Neural progenitor cell (in vitro differentiated cells): ENCODE measurements around the gene PPM1B. TPM values are rescaled to one million over a fixed set of nuclear protein-coding genes. Genes with fewer than 3 reads are reported as not detected.
"Not testable (repeated sequence)": the region's sequence is repeated elsewhere in the genome, so short reads cannot be mapped to it uniquely, and the experiment has no call there.

Source experiments
- DNase-seq: peaks from one replicate; pipeline ENCODE4 v3.0.0-alpha.2; 2016; ENCODE audit warnings: low spot score
- H2AFZ ChIP-seq: fragments of 200-600 bp; sonication (generic); replicated peaks from 2 replicates; pipeline ENCODE4 v1.6.1; 2016; ENCODE audit warnings: antibody characterized with exemption
- H3F3A ChIP-seq: fragments of 200-600 bp; sonication (generic); 2 replicates; pipeline ENCODE4 v1.6.1; 2016; ENCODE audit warnings: antibody characterized with exemption, low read depth
- H3K27ac ChIP-seq: fragments of 200-600 bp; sonication (generic); 2 replicates; pipeline ENCODE4 v1.5.1; 2016; ENCODE audit warnings: mild to moderate bottlenecking
- H3K27me3 ChIP-seq: fragments of 200-600 bp; sonication (generic); 2 replicates; pipeline ENCODE4 v1.6.1; 2016; ENCODE audit warnings: mild to moderate bottlenecking, moderate library complexity
- H3K36me3 ChIP-seq: fragments of 200-600 bp; sonication (generic); 2 replicates; pipeline ENCODE4 v1.5.1; 2016
- H3K4me1 ChIP-seq: fragments of 200-600 bp; sonication (generic); 2 replicates; pipeline ENCODE4 v1.6.1; 2016; ENCODE audit warnings: mixed run types
- H3K4me2 ChIP-seq: fragments of 200-600 bp; sonication (generic); 2 replicates; pipeline ENCODE4 v1.6.1; 2016
- H3K4me3 ChIP-seq: fragments of 200-600 bp; sonication (generic); 2 replicates; pipeline ENCODE4 v1.5.1; 2016
- H3K79me2 ChIP-seq: fragments of 200-600 bp; sonication (generic); 2 replicates; pipeline ENCODE4 v1.6.1; 2016; ENCODE audit warnings: low read depth
- H3K9ac ChIP-seq: fragments of 200-600 bp; sonication (generic); 2 replicates; pipeline ENCODE4 v1.6.1; 2016
- H3K9me3 ChIP-seq: fragments of 200-600 bp; sonication (generic); 2 replicates; pipeline ENCODE4 v1.5.1; 2016; ENCODE audit warnings: low read depth
- H4K20me1 ChIP-seq: fragments of 200-600 bp; sonication (generic); 2 replicates; pipeline ENCODE4 v1.6.1; 2016; ENCODE audit warnings: low read depth
- H3K27ac Mint-ChIP-seq: 3 replicates; pipeline ENCODE4 v1.8.0; 2021; ENCODE audit warnings: mixed read lengths
- H3K27me3 Mint-ChIP-seq: 2 replicates; pipeline ENCODE4 v1.8.0; 2022; ENCODE audit warnings: low read depth, mild to moderate bottlenecking, inconsistent platforms, moderate library complexity, mixed read lengths; ENCODE audit not compliant: insufficient read depth
- H3K36me3 Mint-ChIP-seq: 3 replicates; pipeline ENCODE4 v1.8.0; 2021; ENCODE audit warnings: mixed read lengths
- H3K4me1 Mint-ChIP-seq: 3 replicates; pipeline ENCODE4 v1.8.0; 2021; ENCODE audit warnings: mixed read lengths
- H3K4me3 Mint-ChIP-seq: 3 replicates; pipeline ENCODE4 v1.8.0; 2021; ENCODE audit warnings: mild to moderate bottlenecking, moderate library complexity, mixed read lengths
- H3K9me3 Mint-ChIP-seq: 3 replicates; pipeline ENCODE4 v1.8.0; 2020; ENCODE audit warnings: mixed read lengths
- EZH2 ChIP-seq: fragments of 200-600 bp; sonication (generic); IDR thresholded peaks from 2 replicates; pipeline ENCODE4 v1.6.1; 2017; ENCODE audit warnings: antibody characterized with exemption, mild to moderate bottlenecking, moderate library complexity
- EZH2phosphoT487 ChIP-seq: fragments of 200-600 bp; sonication (generic); IDR thresholded peaks from 2 replicates; pipeline ENCODE4 v1.6.1; 2017; ENCODE audit warnings: antibody characterized with exemption
- total RNA-seq: library from RNA; depleted of rRNA; stranded (reverse); fragments of >200 nt; gene quantifications from 2 replicates; pipeline ENCODE4 v1.2.3, GENCODE V29; 2015; ENCODE audit warnings: low replicate concordance
- TF ChIP-seq, protein P1 (sequence below): fragments of 200-600 bp; sonication (generic); IDR thresholded peaks from 2 replicates; pipeline ENCODE4 v1.5.1; 2017; ENCODE audit warnings: antibody characterized with exemption, mild to moderate bottlenecking

PPM1B gene
- total RNA-seq, 1 donor from 2014 or later = 86.6 TPM

DNA sequence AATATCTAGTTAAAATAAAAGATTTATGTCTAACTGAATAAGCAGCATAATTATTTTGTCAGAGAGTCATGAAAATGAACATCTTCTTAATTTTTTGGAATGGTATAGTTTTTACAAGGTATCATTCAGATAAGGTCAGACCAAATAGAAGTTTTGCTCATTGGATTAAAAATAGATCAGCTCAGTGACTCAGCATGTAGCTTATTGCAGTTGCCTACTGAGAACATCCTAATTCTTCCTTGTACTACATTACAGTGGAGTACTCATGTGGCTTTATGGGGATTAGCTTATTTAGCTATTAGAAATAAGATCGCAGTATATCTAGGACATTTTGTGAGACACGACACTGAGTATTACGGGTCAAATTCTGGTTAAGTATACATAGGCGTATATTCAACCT is 38.2 kb upstream of the PPM1B start:
- no peaks in the 10 kb centered on the region for H3K36me3 Mint-ChIP-seq
- Histone ChIP-seq H3K4me1 (peaks cover 3% of the 10 kb centered on the region), H3K4me3 (no peak overlapping the region), H3K27me3 (no peaks in the 10 kb centered on the region), H3K9me3 (no peaks in the 10 kb centered on the region), H2AFZ (no peak overlapping the region), H3F3A (peaks cover 8% of the 10 kb centered on the region), H4K20me1 (no peaks in the 10 kb centered on the region), H3K79me2 (no peaks in the 10 kb centered on the region), H3K4me2 (no peak overlapping the region), H3K36me3 (no peaks in the 10 kb centered on the region), H3K9ac (no peak overlapping the region), H3K27ac (no peak overlapping the region)
- H3K9me3 Mint-ChIP-seq = peaks cover 6% of the 10 kb centered on the region
- no peak for DNase-seq
- H3K4me1 Mint-ChIP-seq = peaks cover 5% of the 10 kb centered on the region
- TF ChIP-seq EZH2 = no peak
- no peak for TF ChIP-seq EZH2phosphoT487
- TF ChIP-seq, protein P1, sequence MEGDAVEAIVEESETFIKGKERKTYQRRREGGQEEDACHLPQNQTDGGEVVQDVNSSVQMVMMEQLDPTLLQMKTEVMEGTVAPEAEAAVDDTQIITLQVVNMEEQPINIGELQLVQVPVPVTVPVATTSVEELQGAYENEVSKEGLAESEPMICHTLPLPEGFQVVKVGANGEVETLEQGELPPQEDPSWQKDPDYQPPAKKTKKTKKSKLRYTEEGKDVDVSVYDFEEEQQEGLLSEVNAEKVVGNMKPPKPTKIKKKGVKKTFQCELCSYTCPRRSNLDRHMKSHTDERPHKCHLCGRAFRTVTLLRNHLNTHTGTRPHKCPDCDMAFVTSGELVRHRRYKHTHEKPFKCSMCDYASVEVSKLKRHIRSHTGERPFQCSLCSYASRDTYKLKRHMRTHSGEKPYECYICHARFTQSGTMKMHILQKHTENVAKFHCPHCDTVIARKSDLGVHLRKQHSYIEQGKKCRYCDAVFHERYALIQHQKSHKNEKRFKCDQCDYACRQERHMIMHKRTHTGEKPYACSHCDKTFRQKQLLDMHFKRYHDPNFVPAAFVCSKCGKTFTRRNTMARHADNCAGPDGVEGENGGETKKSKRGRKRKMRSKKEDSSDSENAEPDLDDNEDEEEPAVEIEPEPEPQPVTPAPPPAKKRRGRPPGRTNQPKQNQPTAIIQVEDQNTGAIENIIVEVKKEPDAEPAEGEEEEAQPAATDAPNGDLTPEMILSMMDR = no peak
- H3K27ac Mint-ChIP-seq = no peak overlapping the region
- H3K27me3 Mint-ChIP-seq = no peaks in the 10 kb centered on the region
- H3K4me3 Mint-ChIP-seq = no peak overlapping the region

DNA sequence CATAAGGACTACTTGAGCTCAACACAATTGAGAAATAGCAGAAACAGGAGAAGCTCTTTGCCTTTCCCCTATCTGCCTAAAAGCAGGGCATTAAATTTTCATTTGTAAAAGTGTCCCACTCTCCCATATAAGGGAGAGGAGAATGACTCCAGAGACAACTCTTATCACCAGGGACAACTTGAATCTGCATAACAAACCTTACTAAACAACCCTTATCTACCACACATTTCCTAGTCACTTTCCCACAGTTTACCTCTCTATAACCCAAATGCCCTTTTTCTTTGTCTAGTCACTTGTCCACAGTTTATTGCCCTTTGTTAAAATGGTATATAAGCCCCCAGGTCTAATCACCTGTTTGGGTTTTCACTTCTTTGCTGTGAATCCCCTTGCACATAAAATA is 37.5 kb upstream of the PPM1B start:
- Histone ChIP-seq H3K27ac (no peak overlapping the region), H3K4me3 (no peak overlapping the region), H3K4me1 (peaks cover 11% of the 10 kb centered on the region), H2AFZ (no peak overlapping the region), H3K79me2 (no peaks in the 10 kb centered on the region), H3K9me3 (no peaks in the 10 kb centered on the region), H3K9ac (no peak overlapping the region), H3F3A (peaks cover 15% of the 10 kb centered on the region), H3K36me3 (no peaks in the 10 kb centered on the region), H4K20me1 (no peaks in the 10 kb centered on the region), H3K4me2 (no peak overlapping the region), H3K27me3 (no peaks in the 10 kb centered on the region)
- Mint-ChIP-seq H3K27me3 (no peaks in the 10 kb centered on the region), H3K4me1 (peaks cover under 1% of the 10 kb centered on the region), H3K27ac (no peak overlapping the region), H3K36me3 (no peaks in the 10 kb centered on the region), H3K9me3 (peaks cover 6% of the 10 kb centered on the region), H3K4me3 (no peak overlapping the region)
- DNase-seq = no peak
- TF ChIP-seq EZH2phosphoT487 = no peak
- TF ChIP-seq, protein P1 = no peak
- no peak for TF ChIP-seq EZH2

DNA sequence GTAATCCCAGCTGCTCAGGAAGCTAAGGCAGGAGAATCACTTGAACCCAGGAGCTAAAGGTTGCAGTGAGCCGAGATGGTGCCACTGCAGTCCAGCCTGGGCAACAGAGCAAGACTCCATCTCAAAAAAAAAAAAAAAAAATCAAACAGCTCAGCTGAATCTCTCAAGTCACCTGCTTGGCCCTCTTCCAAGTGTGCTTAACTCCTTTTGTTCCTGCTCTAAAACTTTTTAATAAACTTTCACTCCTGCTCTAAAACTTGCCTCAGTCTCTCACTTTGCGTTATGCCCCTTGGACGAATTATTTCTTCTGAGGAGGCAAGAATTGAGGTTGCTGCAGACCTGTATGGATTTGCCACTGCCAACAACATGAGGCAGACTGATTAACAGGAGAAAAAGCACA is 35.1 kb upstream of the PPM1B start:
- not testable (repeated sequence) for H3K79me2 ChIP-seq, H3K27ac Mint-ChIP-seq, H3K4me2 ChIP-seq, H3K27me3 Mint-ChIP-seq, H3K9ac ChIP-seq, H4K20me1 ChIP-seq, H3K9me3 Mint-ChIP-seq, H3K27ac ChIP-seq, H3K4me1 Mint-ChIP-seq, H3K4me3 Mint-ChIP-seq, H2AFZ ChIP-seq, H3K36me3 ChIP-seq, H3K4me3 ChIP-seq, H3K36me3 Mint-ChIP-seq, DNase-seq, H3K27me3 ChIP-seq, H3K9me3 ChIP-seq
- peaks cover 28% of the 10 kb centered on the region for H3K4me1 ChIP-seq
- peaks cover 27% of the 10 kb centered on the region for H3F3A ChIP-seq

DNA sequence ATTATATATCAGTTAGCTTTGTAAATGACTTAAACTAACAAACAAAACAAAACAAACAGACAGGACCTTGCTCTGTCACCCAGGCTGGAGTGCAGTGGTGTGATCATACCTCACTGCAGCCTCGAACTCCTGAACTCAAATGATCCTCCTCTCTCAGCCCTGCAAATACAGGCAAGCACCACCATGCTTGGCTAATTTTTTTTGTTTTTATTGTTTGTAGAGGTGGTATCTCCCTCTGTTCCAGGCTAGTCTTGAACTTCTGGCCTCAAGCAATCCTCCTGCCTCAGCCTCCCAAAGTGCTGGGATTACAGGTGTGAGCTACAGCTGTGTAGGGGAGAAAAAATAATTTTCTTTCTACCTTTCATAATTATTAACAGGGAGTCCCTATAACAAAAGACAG is 33.8 kb upstream of the PPM1B start:
- no peak overlapping the region for H3K27ac Mint-ChIP-seq

More for the DNA sequence above, 33.8 kb upstream of the PPM1B start:
- no peak overlapping the region for H3K4me3 ChIP-seq
- no peak overlapping the region for H3K9ac ChIP-seq
- peaks cover 27% of the 10 kb centered on the region for H3F3A ChIP-seq
- no peaks in the 10 kb centered on the region for H3K27me3 ChIP-seq
- no peaks in the 10 kb centered on the region for H3K79me2 ChIP-seq
- peaks cover 6% of the 10 kb centered on the region for H3K9me3 Mint-ChIP-seq
- H3K4me2 ChIP-seq = no peak overlapping the region
- no peaks in the 10 kb centered on the region for H4K20me1 ChIP-seq
- H3K27ac ChIP-seq = no peak overlapping the region
- no peak overlapping the region for H3K4me3 Mint-ChIP-seq
- TF ChIP-seq EZH2phosphoT487 = no peak
- TF ChIP-seq EZH2 = no peak
- TF ChIP-seq, protein P1 = no peak
- no peaks in the 10 kb centered on the region for H3K9me3 ChIP-seq
- peaks cover 28% of the 10 kb centered on the region for H3K4me1 ChIP-seq
- H3K4me1 Mint-ChIP-seq = no peaks in the 10 kb centered on the region
- DNase-seq = no peak
- no peak overlapping the region for H2AFZ ChIP-seq
- H3K36me3 ChIP-seq = no peaks in the 10 kb centered on the region
- no peaks in the 10 kb centered on the region for H3K27me3 Mint-ChIP-seq
- H3K36me3 Mint-ChIP-seq = no peaks in the 10 kb centered on the region
